Prostate gland (tissue), 2 donors: ENCODE results near the gene FRMD4B. TPM values are rescaled to one million over a fixed set of nuclear protein-coding genes. Genes with fewer than 3 reads are reported as not detected.

Experiments
- DNase-seq: peaks from one replicate; pipeline ENCODE4 v3.0.0-alpha.2; 2019; ENCODE audit warnings: low spot score
- H3K27ac ChIP-seq, 2 donors: fragments of 200-600 bp; sonication (generic); 2 replicates each; pipeline ENCODE4 v1.5.1; 2017 to 2019
- H3K27me3 ChIP-seq: fragments of 200-600 bp; sonication (generic); replicated peaks from 2 replicates; pipeline ENCODE4 v1.5.1; 2019; ENCODE audit not compliant: insufficient read depth
- H3K36me3 ChIP-seq, 2 donors: fragments of 200-600 bp; sonication (generic); 1 replicate in 1 of 2; 2 replicates in 1 of 2; pipeline versions ENCODE4 v1.5.1 to v1.8.1; 2017 to 2019
- H3K4me1 ChIP-seq: fragments of 200-600 bp; sonication (generic); replicated peaks from 2 replicates; pipeline ENCODE4 v1.5.1; 2019
- H3K4me3 ChIP-seq, 2 donors: fragments of 200-600 bp; sonication (generic); 2 replicates each; pipeline ENCODE4 v1.5.1; 2017 to 2019
- H3K9me3 ChIP-seq: fragments of 200-600 bp; sonication (generic); 2 replicates; pipeline ENCODE4 v1.5.1; 2017
- CTCF ChIP-seq, 4 experiments: fragments of 200-600 bp in 2 of 4; fragments of 450-650 bp in 2 of 4; sonication (generic) in 2 of 4; IDR thresholded peaks; 1 replicate in 3 of 4; 2 replicates in 1 of 4; pipeline ENCODE4 v1.5.1; 2016 to 2019; ENCODE audit warnings: antibody characterized with exemption in 4 of 4, mild to moderate bottlenecking in 2 of 4, moderate library complexity in 2 of 4
- POLR2A ChIP-seq: fragments of 450-650 bp; IDR thresholded peaks from one replicate; pipeline ENCODE4 v1.6.1; 2016; ENCODE audit warnings: antibody characterized with exemption, mild to moderate bottlenecking
- POLR2AphosphoS5 ChIP-seq: sonication (generic); formaldehyde crosslinking; IDR thresholded peaks from one replicate; pipeline ENCODE4 v1.6.1; 2017; ENCODE audit warnings: antibody characterized with exemption
- WGBS: methylation state at CpG from one replicate; pipeline ENCODE4 v1.1.5; 2018; 5-methylcytosine and 5-hydroxymethylcytosine counted together
- intact Hi-C: fragments of 100-400 bp; cut with DNase I; formaldehyde crosslinking; loops from one replicate; pipeline ENCODE4 v1.14.2; 2022
- total RNA-seq, 2 donors: library from RNA; depleted of rRNA; stranded (reverse); fragments of >200 nt; gene quantifications; one replicate each; pipeline ENCODE4 v1.1.0, GENCODE V29; 2016

FRMD4B gene
- total RNA-seq, 2 donors from 2014 or later = 31.0 to 41.4 TPM

DNA sequence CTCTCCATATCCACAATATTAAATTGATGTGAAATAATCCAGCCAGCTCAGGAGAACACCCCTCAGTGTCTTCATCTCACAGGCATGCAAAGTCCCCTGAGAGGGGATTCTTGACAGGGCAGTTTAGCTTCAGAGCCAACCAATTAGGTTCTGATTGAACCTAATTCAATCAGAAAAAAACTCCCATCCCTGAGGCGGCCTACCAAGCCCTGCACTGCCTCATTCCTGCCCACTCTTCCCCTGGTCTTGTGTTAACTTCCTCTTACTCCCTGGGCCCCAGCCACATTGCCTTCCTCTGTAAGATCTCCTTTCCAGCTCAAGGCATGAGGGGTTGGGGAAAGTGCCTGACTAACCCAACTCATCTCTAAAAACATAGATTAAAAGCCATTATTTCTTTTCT is 46.1 kb downstream of the FRMD4B start:
- no peaks in the 10 kb centered on the region for H3K4me1 ChIP-seq
- no peaks in the 10 kb centered on the region for H3K36me3 ChIP-seq
- TF ChIP-seq CTCF (IDR thresholded peaks at IDR 0.05) = no peak
- no peak for TF ChIP-seq POLR2AphosphoS5
- TF ChIP-seq POLR2A = no peak
- intact Hi-C loops = no loop called here
- H3K27ac ChIP-seq = no peak overlapping the region
- H3K9me3 ChIP-seq = no peaks in the 10 kb centered on the region
- 71% methylated on average over 1 of the region's 1 CpG for WGBS
- no peak for DNase-seq
- H3K4me3 ChIP-seq = no peak overlapping the region
- H3K27me3 ChIP-seq = no peaks in the 10 kb centered on the region

DNA sequence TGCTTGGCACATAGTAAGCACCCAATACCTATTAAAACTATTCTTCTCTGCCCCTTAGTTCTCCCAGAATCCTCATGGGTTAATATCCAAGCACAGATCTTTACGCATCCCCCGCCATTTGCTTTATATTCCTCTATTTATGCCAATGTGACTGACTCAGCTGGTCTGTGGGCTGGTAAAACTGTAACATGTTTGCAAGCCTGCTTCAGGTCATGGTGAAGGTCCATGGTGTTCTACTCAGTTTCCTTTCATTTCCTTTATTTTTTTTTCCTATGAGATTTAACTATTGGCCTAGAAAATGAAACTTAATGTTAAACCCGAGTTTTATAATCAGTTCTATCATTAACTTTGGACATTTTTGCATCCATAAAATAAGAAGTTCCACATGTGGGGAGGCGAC is 47.0 kb downstream of the FRMD4B start:
- TF ChIP-seq POLR2A (no peak), POLR2AphosphoS5 (no peak)
- no peak for DNase-seq
- intact Hi-C loops = no loop called here

GRCh38 chr3:69332934-69333333 is 53.0 kb downstream of the FRMD4B start:
- H3K27ac ChIP-seq = no peak overlapping the region
- no peak for TF ChIP-seq CTCF (IDR thresholded peaks at IDR 0.05)
- no peak for TF ChIP-seq POLR2AphosphoS5
- TF ChIP-seq POLR2A = no peak
- H3K4me1 ChIP-seq = no peaks in the 10 kb centered on the region
- WGBS = 37% methylated on average over 2 of the region's 2 CpGs
- no peaks in the 10 kb centered on the region for H3K36me3 ChIP-seq
- DNase-seq = no peak
- H3K27me3 ChIP-seq = no peaks in the 10 kb centered on the region
- intact Hi-C loops = no loop called here
- H3K4me3 ChIP-seq = no peak overlapping the region
- H3K9me3 ChIP-seq = no peaks in the 10 kb centered on the region

More for the DNA sequence above, 47.0 kb downstream of the FRMD4B start:
- WGBS = 66% methylated on average over 4 of the region's 4 CpGs
- Histone ChIP-seq H3K27me3 (no peaks in the 10 kb centered on the region), H3K27ac (no peak overlapping the region), H3K4me3 (no peak overlapping the region), H3K4me1 (no peaks in the 10 kb centered on the region), H3K36me3 (no peaks in the 10 kb centered on the region), H3K9me3 (no peaks in the 10 kb centered on the region)

DNA sequence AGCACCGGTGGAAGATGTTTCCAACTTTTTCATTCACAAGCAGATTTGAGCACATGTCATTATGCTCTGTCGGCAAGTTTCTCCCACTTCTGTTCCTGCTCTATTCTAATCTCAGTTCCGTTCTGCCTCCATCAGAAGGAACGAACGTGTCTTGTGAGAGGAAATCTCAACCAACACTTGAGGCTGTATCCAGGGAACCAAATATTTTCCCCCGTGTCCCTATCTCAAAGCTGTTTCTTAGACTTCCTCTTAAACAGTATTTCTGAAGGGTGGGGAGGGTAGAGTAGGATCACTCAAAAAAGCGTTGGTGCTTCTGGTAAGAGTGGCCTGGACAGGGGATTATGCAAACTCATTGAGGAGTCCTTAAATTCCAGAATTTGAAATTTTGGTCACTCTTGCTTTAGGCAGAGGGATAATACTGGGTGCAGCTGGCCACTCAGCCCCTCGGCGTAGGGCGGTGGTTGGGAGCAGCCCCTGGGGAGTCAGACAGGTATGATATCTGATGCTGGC is 54.9 kb downstream of the FRMD4B start:
- H3K4me1 ChIP-seq = no peaks in the 10 kb centered on the region
- WGBS = 84% methylated on average over 10 of the region's 10 CpGs
- H3K9me3 ChIP-seq = no peaks in the 10 kb centered on the region
- no peak for DNase-seq
- H3K27ac ChIP-seq = no peak overlapping the region
- no peaks in the 10 kb centered on the region for H3K36me3 ChIP-seq
- H3K27me3 ChIP-seq = no peaks in the 10 kb centered on the region
- H3K4me3 ChIP-seq = no peak overlapping the region
- intact Hi-C loops = no loop called here
- no peak for TF ChIP-seq CTCF (IDR thresholded peaks at IDR 0.05)
- TF ChIP-seq POLR2A = no peak
- no peak for TF ChIP-seq POLR2AphosphoS5

DNA sequence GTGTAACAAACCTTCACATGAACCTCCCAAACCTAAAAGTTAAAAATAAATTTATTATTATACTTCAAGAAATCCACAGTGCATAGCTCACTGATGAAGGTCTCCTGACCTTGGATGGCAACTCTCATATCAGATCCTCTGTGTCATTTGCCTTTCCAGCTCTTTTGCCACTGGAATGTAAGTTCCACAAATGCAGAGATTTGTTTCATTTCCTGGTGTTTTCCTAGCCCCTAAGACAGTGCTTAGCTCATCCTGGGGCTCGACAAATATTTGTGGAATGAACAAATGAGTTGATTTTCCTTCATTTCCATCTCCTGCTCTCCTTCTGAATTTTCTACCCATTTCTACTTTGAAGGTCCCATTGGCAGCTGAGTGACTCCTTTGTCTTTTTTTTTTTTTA is 56.0 kb downstream of the FRMD4B start:
- Histone ChIP-seq H3K9me3 (no peaks in the 10 kb centered on the region), H3K4me1 (no peaks in the 10 kb centered on the region), H3K27ac (no peak overlapping the region), H3K4me3 (no peak overlapping the region), H3K36me3 (no peaks in the 10 kb centered on the region), H3K27me3 (no peaks in the 10 kb centered on the region)
- TF ChIP-seq POLR2AphosphoS5 (no peak), POLR2A (no peak), CTCF (IDR thresholded peaks at IDR 0.05) (no peak)
- WGBS = 94% methylated on average over 1 of the region's 1 CpG
- intact Hi-C loops = no loop called here
- no peak for DNase-seq
